GM19455 (cell line): ENCODE data around the gene CKAP5.
A peak's percentile ranks its signal among the peaks of the same experiment; 100 is the strongest.

Experiments
- ATAC-seq: cut with Tn5 transposase; IDR thresholded peaks from one replicate; pipeline ENCODE4 v1.9.1; 2021; ENCODE audit not compliant: unreplicated experiment

CKAP5 gene

GRCh38 chr11:46701078-46701654 is 144.9 kb downstream of the CKAP5 start:
- no peak for ATAC-seq

DNA sequence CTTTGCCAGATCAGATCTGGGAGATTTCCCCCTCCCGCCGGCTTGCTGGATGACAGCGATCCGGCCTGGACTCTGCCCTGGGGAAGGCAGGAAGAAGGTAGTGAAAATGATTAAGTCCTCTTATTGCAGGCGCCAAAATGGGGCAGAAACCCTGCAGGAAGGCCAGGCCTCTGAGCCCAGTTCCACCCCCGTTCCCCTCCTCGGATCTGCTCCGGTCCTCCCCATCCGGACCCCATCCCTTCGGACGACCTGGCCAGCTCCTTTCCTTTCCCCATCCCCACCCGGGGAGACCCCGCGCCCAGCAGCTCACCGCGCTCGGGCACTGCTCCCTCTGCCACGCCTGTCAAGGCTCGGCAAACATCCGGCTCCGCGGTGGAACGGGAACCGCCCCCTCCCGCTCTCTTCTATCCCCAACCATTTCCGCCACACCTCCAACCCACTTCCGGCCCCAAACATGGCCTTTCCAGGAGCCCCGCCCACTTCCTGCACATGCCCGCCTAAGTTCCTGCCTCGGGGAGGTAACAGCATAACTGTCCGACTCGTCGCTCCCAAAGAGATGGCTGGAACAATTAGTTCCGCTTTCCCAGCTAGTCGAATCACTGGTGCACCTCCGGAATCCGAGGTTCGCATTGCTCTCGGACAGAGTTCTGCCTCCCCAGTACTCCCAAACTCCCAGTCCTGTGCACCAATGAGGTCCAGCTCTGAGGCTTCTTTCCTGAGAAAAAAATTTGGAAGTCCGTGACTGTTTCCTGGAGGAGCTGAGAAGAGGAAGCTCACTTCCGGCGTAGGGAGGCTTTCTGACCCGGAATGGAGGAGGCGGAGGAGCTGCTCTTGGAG is 145.6 kb downstream of the CKAP5 start, which contains the start of the genes ARHGAP1 and ZNF408:
Gene ARHGAP1, minus strand, starts transcription at position 379 of the 837 bp plus-strand sequence. CDS start 4,512 bp downstream, outside the sequence.
Gene ZNF408, plus strand, starts transcription at position 791 of the 837 bp plus-strand sequence. Its CDS starts 17 bp downstream, at position 808.
- ATAC-seq = peak; percentile 92

- no peak for ATAC-seq
These were observed 147.5 kb downstream of the CKAP5 start for GRCh38 chr11:46698597-46698996.

GRCh38 chr11:46697723-46698122 is 148.4 kb downstream of the CKAP5 start:
- no peak for ATAC-seq

GRCh38 chr11:46697303-46697702 is 148.8 kb downstream of the CKAP5 start:
- ATAC-seq = no peak

DNA sequence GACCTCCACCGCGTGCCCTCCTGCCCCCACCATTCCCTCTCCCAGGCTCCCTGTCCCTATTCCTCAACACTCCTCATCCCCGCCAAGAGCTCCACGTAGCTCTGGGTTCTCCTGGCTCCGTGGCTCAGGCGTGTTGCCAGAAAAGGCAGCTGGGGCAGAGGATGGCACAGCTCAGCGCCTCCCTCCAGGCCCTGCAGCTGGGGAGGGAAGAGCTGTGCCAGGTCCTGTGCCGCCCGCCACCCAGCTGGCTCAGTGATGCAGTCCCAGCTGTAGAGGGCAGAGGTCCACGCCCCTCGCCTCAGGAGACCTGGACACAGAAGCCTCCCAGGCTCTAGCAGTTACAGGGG is 149.9 kb downstream of the CKAP5 start:
- ATAC-seq = no peak

- no peak for ATAC-seq
These were observed 150.5 kb downstream of the CKAP5 start for GRCh38 chr11:46695345-46696211.

- no peak for ATAC-seq
These were observed 151.5 kb downstream of the CKAP5 start for GRCh38 chr11:46694607-46695006.

GRCh38 chr11:46694072-46694471 is 152.0 kb downstream of the CKAP5 start:
- ATAC-seq = no peak

DNA sequence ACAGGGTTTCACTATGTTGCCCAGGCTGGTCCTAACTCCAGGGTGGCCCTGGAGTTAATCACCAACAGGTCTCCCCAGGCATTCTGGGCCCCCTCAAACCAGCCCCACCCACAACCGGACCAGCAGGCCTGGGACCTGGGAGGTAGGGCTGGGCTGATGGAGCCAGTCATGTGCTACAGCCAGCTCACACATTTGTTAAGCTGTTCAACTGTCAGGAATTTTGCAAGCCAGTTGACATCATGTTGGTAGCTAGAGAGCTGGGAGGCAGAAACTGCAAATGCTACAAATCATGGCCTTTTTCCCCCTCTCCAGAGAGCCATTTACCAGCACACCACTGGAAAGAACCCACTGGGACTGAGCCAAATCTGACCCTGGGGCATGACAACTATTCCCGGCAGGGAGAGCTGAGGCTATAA is 152.5 kb downstream of the CKAP5 start:
- no peak for ATAC-seq
